Kidney glomerular epithelial cell (primary cell): ENCODE results near the gene CYTH1.

Source experiments
- DNase-seq: peaks from one replicate; lab custom pipeline; 2025; lab: John Stamatoyannopoulos, UW

The CYTH1 gene

GRCh38 chr17:78645421-78646295 lies 136.4 kb downstream of the CYTH1 start:
- DNase-seq: no peak

- no peak for DNase-seq
Observed at GRCh38 chr17:78644931-78645351, 137.1 kb downstream of the CYTH1 start.

- no peak for DNase-seq
Observed at GRCh38 chr17:78644224-78644623, 137.8 kb downstream of the CYTH1 start.

GRCh38 chr17:78643326-78643725 lies 138.7 kb downstream of the CYTH1 start:
- no peak for DNase-seq

GRCh38 chr17:78642707-78643106 lies 139.4 kb downstream of the CYTH1 start:
- DNase-seq: no peak

GRCh38 chr17:78641666-78642065 lies 140.4 kb downstream of the CYTH1 start:
- DNase-seq: no peak

GRCh38 chr17:78641243-78641642 lies 140.8 kb downstream of the CYTH1 start:
- DNase-seq: no peak

- DNase-seq: no peak
Observed at GRCh38 chr17:78640700-78641099, 141.4 kb downstream of the CYTH1 start.

GRCh38 chr17:78637643-78638420 lies 144.2 kb downstream of the CYTH1 start:
- no peak for DNase-seq

- DNase-seq: no peak
Observed at GRCh38 chr17:78637146-78637545, 144.9 kb downstream of the CYTH1 start.

GRCh38 chr17:78634154-78634553 lies 147.9 kb downstream of the CYTH1 start:
- no peak for DNase-seq

- no peak for DNase-seq
Observed at GRCh38 chr17:78629436-78629995, 152.6 kb downstream of the CYTH1 start.

GRCh38 chr17:78628547-78629435 lies 153.3 kb downstream of the CYTH1 start:
- no peak for DNase-seq

- no peak for DNase-seq
Observed at GRCh38 chr17:78624324-78625151, 157.5 kb downstream of the CYTH1 start.
